MV-4-11 (cell line): Measurements from ENCODE around the gene ADCY2.

Experiments
- DNase-seq: peaks from one replicate; lab custom pipeline; 2025; lab: John Stamatoyannopoulos, UW

The ADCY2 gene

DNA sequence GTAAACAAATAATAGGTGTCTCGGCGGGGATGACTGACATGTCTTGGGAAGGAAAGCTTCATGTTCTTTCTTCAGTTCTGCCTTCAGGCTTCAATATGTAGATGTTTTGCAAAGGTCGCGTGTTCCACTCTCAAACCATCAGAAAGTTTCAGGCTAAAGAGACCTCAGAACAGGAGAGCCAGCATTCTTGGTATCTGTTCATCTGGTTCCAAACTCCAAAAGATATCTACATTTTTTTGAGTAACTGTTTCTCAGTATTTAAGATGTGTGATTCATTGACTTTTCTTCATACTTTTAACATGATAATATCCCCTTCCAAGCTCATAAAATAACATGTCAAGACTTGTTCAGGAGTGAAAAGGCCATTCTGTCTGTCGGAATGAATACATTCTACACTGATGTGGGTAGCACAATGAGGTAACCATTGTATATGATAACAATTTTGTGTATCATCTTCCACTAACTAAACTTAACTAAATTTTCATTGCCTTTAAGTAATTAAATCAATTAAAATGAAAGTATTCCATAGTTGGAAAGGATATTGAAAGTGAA lies 271.4 kb downstream of the ADCY2 start:
- no peak for DNase-seq

DNA sequence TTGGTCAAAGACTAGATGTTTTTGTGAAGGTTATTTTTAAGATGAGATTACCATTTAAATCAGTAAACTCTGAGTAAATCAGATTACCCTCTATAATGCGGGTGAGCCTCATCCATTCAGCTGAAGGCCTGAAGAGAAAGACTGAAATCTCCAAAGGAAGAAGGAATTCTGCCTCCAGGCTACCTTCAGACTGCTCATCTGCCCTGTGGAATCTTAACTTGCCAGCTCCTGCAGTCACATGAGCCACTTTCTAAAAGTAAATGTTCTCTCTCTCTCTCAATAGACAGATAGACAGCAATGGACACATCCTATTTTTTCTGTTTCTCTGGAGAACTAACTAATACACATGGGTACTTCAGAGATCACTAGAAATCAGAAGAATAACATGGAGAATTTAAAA lies 272.2 kb downstream of the ADCY2 start:
- no peak for DNase-seq

GRCh38 chr5:7668627-7669026 lies 272.7 kb downstream of the ADCY2 start:
- DNase-seq: no peak

DNA sequence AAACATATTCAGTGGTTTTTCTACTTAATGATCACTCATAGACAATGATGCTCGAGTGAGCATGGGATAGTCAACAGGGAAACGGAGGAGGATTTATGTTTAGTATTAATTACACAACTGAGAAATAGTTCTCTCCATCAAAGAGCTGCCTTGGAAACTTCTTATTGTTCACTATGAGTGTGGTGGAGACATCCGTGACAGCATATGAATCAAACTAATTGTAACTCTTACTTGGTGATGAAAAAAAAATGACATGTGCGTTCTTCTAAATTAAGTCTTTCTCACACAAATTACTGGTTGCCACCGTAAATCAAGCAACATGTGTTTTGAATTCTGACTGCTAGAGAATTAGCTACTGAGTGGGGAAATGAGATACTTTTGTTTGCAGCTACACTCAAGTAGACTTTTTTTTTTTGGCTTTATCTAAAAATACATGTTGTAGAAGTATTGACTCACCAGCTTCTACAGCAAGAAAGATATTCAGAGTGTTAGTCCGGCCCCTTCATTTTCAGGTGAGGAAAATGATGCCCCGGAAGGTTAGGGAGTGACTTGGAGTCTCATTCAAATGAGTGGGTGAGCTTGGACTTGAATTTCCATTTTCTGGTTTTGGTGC lies 275.5 kb downstream of the ADCY2 start:
- DNase-seq: no peak

DNA sequence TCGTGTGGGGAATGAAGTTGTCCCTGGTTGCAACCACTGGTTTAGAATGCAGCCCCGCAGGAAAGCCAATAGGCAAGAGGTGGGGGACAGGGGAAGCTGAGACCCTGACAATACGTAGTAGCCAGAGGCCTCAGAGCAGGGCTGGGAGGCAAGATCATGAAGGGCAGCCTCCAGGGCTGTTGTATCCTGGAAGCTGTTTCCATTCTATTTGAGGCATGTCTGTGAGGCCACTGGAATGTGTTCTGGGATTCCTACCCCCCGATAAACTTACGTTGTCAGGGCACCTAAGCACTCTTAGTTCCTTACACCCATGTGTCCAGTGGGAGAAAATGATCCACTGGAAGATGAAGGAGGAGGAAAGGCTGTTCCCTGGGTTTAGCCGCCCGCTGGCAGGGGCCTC lies 277.7 kb downstream of the ADCY2 start:
- DNase-seq: no peak

DNA sequence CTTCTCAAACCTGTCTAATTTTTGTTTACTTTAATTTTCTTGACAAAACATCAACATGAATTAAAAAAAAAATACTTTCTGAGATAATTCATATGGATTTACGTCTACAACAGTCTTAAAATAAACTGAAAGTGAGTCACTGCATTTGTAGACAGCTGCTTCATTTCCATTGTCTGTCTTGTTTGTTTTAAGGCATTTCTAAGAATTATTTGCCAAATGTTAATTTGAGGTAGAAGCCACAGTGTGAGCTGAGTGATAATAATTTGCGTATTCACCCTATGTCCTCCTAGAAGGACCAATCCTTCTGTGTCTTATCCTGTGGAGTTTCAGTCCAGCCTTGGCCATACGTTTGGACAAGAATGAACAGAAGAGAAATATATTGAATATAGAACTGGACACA lies 280.5 kb downstream of the ADCY2 start:
- DNase-seq: no peak

- no peak for DNase-seq
Observed at GRCh38 chr5:7678030-7678429, 282.1 kb downstream of the ADCY2 start.

GRCh38 chr5:7679663-7680062 lies 283.7 kb downstream of the ADCY2 start:
- no peak for DNase-seq

- no peak for DNase-seq
Observed at GRCh38 chr5:7680260-7680659, 284.3 kb downstream of the ADCY2 start.

- no peak for DNase-seq
Observed at GRCh38 chr5:7682379-7682778, 286.4 kb downstream of the ADCY2 start.

GRCh38 chr5:7683753-7684152 lies 287.8 kb downstream of the ADCY2 start:
- no peak for DNase-seq

GRCh38 chr5:7684826-7685225 lies 288.9 kb downstream of the ADCY2 start:
- no peak for DNase-seq

DNA sequence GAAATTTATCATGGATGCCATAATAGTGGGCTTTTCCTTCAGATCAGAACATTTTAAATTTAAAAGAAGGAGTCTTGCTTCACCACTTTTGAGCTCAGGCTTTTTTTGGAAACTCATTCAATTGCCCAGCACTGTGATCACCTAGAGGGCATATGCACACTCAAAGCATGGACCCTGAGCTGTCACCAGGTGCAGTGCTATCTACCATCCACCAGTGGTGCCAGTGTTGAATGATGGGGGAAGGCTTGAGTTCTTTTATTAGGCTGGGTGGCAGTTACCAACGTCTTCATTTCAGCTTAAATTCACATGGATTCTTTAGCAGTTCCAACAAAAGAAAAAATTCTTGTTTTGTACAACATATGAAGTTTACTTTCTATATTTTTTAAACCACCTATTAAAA lies 290.9 kb downstream of the ADCY2 start:
- DNase-seq: no peak

GRCh38 chr5:7690557-7690956 lies 294.6 kb downstream of the ADCY2 start:
- no peak for DNase-seq

DNA sequence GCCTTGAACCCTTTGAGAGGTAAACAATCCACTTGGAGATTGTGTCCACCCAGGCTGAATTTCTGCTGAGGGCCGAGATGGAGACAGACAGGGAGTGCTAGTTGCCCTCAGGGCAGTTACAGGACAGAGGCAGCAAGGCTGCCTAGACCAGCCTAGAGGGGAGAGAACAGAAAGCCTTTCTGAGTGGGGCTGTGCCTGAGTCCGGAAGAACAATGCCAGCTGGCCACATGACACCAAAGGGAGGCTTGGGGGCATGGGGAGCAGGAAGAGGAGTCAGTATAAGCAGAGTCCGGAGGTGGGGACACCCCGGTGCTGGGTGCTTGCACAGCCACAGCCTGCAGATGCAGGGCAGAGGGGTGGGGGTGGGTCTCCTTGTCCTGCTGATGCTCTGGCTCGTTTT lies 309.3 kb downstream of the ADCY2 start:
- no peak for DNase-seq

DNA sequence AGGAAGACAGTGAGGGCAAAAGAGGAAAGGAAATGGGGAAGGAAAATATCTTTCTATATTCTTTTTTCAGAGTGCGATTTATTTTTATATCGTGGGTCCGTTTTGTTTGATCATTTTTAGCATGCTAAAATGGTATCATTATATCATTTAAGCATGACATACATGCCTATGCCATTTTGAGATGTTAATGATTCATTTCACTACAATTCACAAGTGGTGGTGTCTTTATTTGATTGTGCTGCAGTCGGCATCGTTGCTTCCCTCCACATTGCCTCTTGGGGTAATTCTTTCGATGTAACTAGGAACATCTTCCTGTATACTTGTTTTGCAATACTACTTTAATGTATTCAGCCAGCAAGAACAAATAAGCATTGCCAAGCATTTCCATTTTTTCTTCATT lies 309.8 kb downstream of the ADCY2 start:
- no peak for DNase-seq

DNA sequence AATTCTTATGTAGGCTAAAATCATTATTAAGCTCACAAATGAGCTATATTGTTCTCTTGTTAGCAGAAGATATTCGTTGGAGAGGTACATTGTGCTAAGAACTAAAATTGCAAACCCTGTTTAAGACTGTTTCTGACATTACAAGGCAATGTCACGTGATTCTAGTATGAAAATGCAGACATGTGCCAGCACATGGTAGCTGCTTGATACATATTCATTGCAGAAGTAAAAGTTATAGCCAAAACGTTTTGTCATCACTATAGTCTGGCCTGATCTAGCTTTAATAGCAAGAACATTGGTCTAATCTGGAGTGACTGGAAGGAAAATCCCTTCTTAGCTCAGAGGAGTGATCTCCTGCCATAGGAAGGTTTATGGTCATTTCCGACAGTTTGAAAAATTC lies 310.3 kb downstream of the ADCY2 start:
- no peak for DNase-seq

- DNase-seq: no peak
Observed at GRCh38 chr5:7714119-7714518, 318.2 kb downstream of the ADCY2 start.

DNA sequence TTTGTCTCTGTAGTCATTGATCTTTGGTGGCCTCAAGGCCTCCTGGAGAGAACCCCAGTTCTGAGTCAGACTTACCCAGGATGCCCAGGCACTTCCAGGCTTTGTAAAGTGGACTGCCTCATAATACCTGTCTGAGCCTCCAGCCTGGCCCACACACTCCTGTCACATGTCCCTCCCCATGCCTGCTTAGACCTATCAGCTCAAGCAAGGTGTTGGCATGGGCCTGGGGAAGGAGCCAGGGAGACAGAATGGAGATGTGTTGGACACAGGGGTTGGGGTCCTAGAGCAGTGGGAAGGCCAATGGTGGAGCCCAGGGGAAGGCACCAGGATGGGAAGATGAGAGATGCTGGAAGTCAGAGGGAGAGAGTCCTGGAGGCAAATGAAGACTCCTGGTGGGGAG lies 318.8 kb downstream of the ADCY2 start:
- no peak for DNase-seq

DNA sequence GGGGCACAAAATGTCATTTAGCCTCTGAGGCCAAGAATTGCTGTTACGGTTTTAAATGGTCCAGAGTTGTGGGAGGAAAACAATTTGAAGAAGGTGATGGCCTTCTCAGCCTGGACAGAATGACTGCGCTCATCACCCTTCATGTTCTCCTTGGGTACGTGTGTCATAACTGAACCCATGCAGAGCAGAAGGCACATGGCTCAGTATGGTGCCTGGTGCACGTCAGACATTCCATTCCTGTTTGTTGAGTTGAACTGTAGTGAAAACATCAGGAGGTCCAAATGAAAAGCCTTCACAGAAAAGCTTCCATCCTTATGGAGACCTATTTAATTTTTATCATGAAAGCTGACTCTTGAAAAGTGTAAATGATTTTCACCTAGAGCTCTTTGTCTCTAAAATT lies 321.8 kb downstream of the ADCY2 start:
- DNase-seq: no peak

DNA sequence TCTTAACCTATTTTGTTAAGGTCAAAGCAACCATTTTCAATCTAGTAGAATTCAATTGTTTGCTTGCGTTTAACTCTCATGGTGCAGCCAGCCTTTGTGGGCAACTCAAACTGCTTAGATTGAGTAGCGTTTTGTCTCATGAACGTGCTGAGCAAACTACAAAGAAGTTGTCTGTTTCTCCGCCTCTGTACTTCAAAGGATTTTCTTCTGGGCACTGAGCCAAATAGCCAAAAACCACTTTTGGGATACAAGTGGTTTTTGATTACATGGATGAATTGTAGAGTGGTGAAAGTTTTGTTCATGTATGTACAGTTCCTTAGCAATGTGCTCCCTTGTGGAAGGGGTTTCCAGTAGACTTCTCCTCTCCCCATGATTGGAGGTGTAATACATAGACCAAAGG lies 332.1 kb downstream of the ADCY2 start:
- no peak for DNase-seq

GRCh38 chr5:7741415-7742065 lies 345.6 kb downstream of the ADCY2 start:
- DNase-seq: no peak

DNA sequence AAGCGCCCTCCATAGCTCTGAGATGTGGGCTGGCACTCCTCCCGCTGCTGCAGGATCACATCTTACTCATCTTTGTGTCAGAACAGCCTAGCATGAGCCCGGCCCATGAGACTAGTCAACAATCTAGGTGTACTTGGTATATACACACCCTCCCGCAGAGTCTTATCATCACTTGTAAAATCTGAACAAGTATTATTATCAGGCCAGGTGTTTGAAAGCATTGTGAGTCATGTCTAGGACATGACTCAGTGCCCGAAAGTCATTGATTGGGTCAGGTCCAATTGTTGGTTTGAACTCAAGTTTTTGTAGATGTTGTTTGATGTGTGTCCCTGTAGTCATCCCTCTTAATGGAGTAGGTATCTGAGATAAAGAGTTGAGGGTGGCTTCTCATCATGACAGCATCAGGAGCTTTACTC lies 346.3 kb downstream of the ADCY2 start:
- no peak for DNase-seq
